OCI-LY7 (cell line): ENCODE measurements around the gene SP8. TPM values are rescaled to one million over a fixed set of nuclear protein-coding genes. Genes with fewer than 3 reads are reported as not detected.

Experiments
- BruUV-seq: library from RNA; stranded (reverse); fragments of 400-500 nt; replicated peaks from 2 replicates; lab custom pipeline; 2021; lab: Mats Ljungman, UMichigan
- CTCF ChIA-PET: fragments of 300-600 bp; sonication (Branson Sonifier 250); formaldehyde crosslinking; loops from one replicate; lab custom pipeline; 2022; ENCODE audit warnings: antibody characterized with exemption; ENCODE audit not compliant: unreplicated experiment; lab: Charles Lee
- POLR2A ChIA-PET: fragments of 300-600 bp; sonication (Branson Sonifier 250); formaldehyde crosslinking; loops from one replicate; lab custom pipeline; 2022; ENCODE audit warnings: antibody characterized with exemption; lab: Charles Lee
- DNase-seq: peaks from one replicate; pipeline ENCODE4 v3.0.0-alpha.2; 2015; ENCODE audit warnings: low spot score
- H2AFZ ChIP-seq: fragments of 200-600 bp; sonication (generic), shearing (Covaris generic); 2 replicates; pipeline ENCODE4 v1.6.1; 2014; ENCODE audit warnings: mild to moderate bottlenecking, antibody characterized with exemption, low read length, moderate library complexity
- H3K27ac ChIP-seq: fragments of 200-600 bp; sonication (generic); 2 replicates; pipeline ENCODE4 v1.5.1; 2014; ENCODE audit warnings: mixed run types, low read depth, mild to moderate bottlenecking, moderate library complexity, low read length, inconsistent platforms; ENCODE audit not compliant: poor library complexity, severe bottlenecking
- H3K36me3 ChIP-seq: fragments of 200-600 bp; sonication (generic); 2 replicates; pipeline ENCODE4 v1.6.1; 2014; ENCODE audit warnings: mild to moderate bottlenecking, antibody characterized with exemption, low read length, moderate library complexity, mixed read lengths; ENCODE audit not compliant: insufficient read depth
- H3K4me1 ChIP-seq: fragments of 200-600 bp; sonication (generic); 2 replicates; pipeline ENCODE4 v1.5.1; 2014; ENCODE audit warnings: mild to moderate bottlenecking, low read length; ENCODE audit not compliant: insufficient read depth, poor library complexity, severe bottlenecking
- H3K4me2 ChIP-seq: fragments of 200-600 bp; sonication (generic); 2 replicates; pipeline ENCODE4 v1.6.1; 2014; ENCODE audit warnings: mild to moderate bottlenecking, low read length
- H3K4me3 ChIP-seq: fragments of 200-600 bp; sonication (generic); 2 replicates; pipeline ENCODE4 v1.5.1; 2014; ENCODE audit warnings: mild to moderate bottlenecking, low read depth, low read length; ENCODE audit not compliant: poor library complexity, severe bottlenecking
- H3K79me2 ChIP-seq: fragments of 200-600 bp; sonication (generic); 2 replicates; pipeline ENCODE4 v1.6.1; 2016; ENCODE audit warnings: low read depth, mild to moderate bottlenecking, low read length, moderate library complexity, mixed read lengths; ENCODE audit not compliant: insufficient read depth
- H3K9me2 ChIP-seq: fragments of 200-600 bp; sonication (generic); 2 replicates; pipeline ENCODE4 v1.6.1; 2016; ENCODE audit warnings: mild to moderate bottlenecking, low read length, mixed read lengths; ENCODE audit not compliant: insufficient read depth
- H3K9me3 ChIP-seq: fragments of 200-600 bp; sonication (generic); 2 replicates; pipeline ENCODE4 v1.6.1; 2014; ENCODE audit warnings: mild to moderate bottlenecking, mixed run types, low read length, mixed read lengths
- H4K20me1 ChIP-seq: fragments of 200-600 bp; sonication (generic); 2 replicates; pipeline ENCODE4 v1.6.1; 2014; ENCODE audit warnings: mild to moderate bottlenecking, antibody characterized with exemption, low read length, moderate library complexity, mixed read lengths; ENCODE audit not compliant: insufficient read depth
- CTCF ChIP-seq: fragments of 200-600 bp; sonication (generic); conservative IDR thresholded peaks from 2 replicates; pipeline ENCODE4 v1.5.1; 2014; ENCODE audit warnings: mild to moderate bottlenecking, antibody characterized with exemption, low read length, moderate library complexity, mixed read lengths
- EZH2phosphoT487 ChIP-seq: fragments of 200-600 bp; sonication (generic); IDR thresholded peaks from 2 replicates; pipeline ENCODE4 v1.6.1; 2018; ENCODE audit warnings: low read depth, borderline replicate concordance, mild to moderate bottlenecking, mixed run types, antibody characterized with exemption, low read length, moderate library complexity, mixed read lengths
- intact Hi-C: fragments of 100-400 bp; cut with micrococcal nuclease; formaldehyde crosslinking; loops from one replicate; pipeline ENCODE4 v1.10.0; 2022; ENCODE audit not compliant: unreplicated experiment
- total RNA-seq, 2 experiments: library from RNA; depleted of rRNA in 1 of 2; stranded (reverse); fragments of >200 nt in 1 of 2; shearing (Covaris generic) in 1 of 2; gene quantifications; 2 replicates each; pipeline ENCODE4 v1.2.3, GENCODE V29; 2014 to 2022

Gene SP8
- total RNA-seq, 2 experiments from 2014 or later = not detected

DNA sequence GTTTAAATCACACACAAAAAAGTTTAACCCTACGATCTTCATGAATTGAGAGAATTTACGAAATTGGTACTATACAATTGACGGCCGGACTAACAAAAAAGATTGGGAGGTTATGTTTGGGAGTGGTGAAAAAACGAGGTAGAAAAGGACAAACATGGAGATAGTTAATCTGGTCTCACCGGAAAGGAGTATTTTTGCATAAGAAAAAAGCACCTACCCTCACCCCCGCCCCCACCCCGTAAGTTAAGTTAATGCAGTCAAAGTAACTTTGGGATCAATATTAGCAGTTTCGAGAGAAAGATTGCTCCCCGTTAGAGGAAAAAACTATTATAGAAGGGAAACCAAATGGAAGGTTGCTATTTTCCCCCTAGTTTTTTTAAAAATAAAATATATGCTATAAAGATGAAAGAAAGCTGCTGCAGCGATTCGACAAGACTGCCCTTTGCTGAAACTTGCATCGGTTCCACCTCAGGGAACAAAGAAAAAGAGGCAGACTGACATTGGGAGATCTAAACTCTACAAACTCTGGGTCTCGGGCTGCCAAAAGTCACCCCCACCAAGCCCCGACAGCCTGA is 3.5 kb downstream of the SP8 start:
- ChIA-PET CTCF (no interaction called here), POLR2A (no interaction called here)
- no peak for DNase-seq

DNA sequence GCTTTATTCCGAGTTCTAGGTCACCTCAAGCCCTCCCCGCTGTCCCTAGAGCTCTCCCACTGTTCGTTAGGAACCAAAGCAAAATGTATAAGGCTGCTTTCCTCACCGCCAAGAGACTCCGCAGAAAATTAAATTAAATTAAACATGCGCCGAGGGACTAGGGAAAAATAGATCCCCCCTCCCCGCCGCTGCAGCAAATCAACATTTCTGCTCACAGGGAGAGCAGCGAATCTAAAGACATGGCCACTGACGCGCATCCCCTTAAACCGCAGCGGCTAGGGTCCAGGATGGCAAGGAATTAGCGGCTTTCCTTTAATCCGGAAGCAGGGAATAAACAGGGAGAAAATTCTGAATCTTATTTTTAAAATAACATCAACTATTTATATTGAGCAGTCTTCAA is 7.6 kb downstream of the SP8 start:
- no peaks in the 10 kb centered on the region for H3K4me1 ChIP-seq
- intact Hi-C loops = no loop called here
- no peak overlapping the region for H3K4me3 ChIP-seq
- H3K79me2 ChIP-seq = no peaks in the 10 kb centered on the region
- H2AFZ ChIP-seq = no peak overlapping the region
- DNase-seq = no peak
- H3K36me3 ChIP-seq = no peaks in the 10 kb centered on the region
- TF ChIP-seq CTCF = no peak
- no peak for TF ChIP-seq EZH2phosphoT487
- H3K4me2 ChIP-seq = no peak overlapping the region
- ChIA-PET CTCF (no interaction called here), POLR2A (interaction anchor here (0.6 kb wide), 1 partner anchor 235 kb away, joined by 5 read pairs; no protein-coding TSS in a partner anchor)
- no peaks in the 10 kb centered on the region for H4K20me1 ChIP-seq
- no peak overlapping the region for H3K27ac ChIP-seq
- H3K9me2 ChIP-seq = no peaks in the 10 kb centered on the region
- no peaks in the 10 kb centered on the region for H3K9me3 ChIP-seq
- no TSS peak for BruUV-seq

More for the DNA sequence above, 3.5 kb downstream of the SP8 start:
- Histone ChIP-seq H3K9me3 (no peaks in the 10 kb centered on the region), H3K4me3 (no peak overlapping the region), H3K36me3 (no peaks in the 10 kb centered on the region), H3K27ac (no peak overlapping the region), H2AFZ (no peak overlapping the region), H3K79me2 (no peaks in the 10 kb centered on the region), H3K4me1 (no peaks in the 10 kb centered on the region), H4K20me1 (no peaks in the 10 kb centered on the region), H3K9me2 (no peaks in the 10 kb centered on the region), H3K4me2 (no peak overlapping the region)
- intact Hi-C loops = no loop called here
- TF ChIP-seq EZH2phosphoT487 (no peak), CTCF (no peak)
- BruUV-seq = no TSS peak

- Histone ChIP-seq H2AFZ (no peak overlapping the region), H3K27ac (no peak overlapping the region), H3K9me2 (no peaks in the 10 kb centered on the region), H4K20me1 (no peaks in the 10 kb centered on the region), H3K36me3 (no peaks in the 10 kb centered on the region), H3K79me2 (no peaks in the 10 kb centered on the region), H3K4me2 (no peak overlapping the region), H3K4me1 (no peaks in the 10 kb centered on the region), H3K4me3 (no peak overlapping the region), H3K9me3 (no peaks in the 10 kb centered on the region)
- POLR2A ChIA-PET = no interaction called here
- CTCF ChIA-PET = no interaction called here
- DNase-seq = no peak
- BruUV-seq = no TSS peak
- TF ChIP-seq CTCF = no peak
- TF ChIP-seq EZH2phosphoT487 = no peak
- intact Hi-C loops = no loop called here
Measured at GRCh38 chr7:20778063-20778721, 8.5 kb downstream of the SP8 start.
